22Rv1 (cell line): Measurements from ENCODE around the gene TACR2.

Source experiments
- H3K27ac ChIP-seq: fragments of 450-650 bp; 2 replicates; pipeline ENCODE4 v1.5.1; 2017
- ZFX ChIP-seq: fragments of 450-650 bp; IDR thresholded peaks from 2 replicates; pipeline ENCODE4 v1.6.1; 2017; ENCODE audit warnings: antibody characterized with exemption, borderline replicate concordance
- TF ChIP-seq, protein P1 (sequence below): fragments of 450-650 bp; IDR thresholded peaks from 2 replicates; pipeline ENCODE4 v1.5.1; 2017; ENCODE audit warnings: mild to moderate bottlenecking

TACR2 gene

DNA sequence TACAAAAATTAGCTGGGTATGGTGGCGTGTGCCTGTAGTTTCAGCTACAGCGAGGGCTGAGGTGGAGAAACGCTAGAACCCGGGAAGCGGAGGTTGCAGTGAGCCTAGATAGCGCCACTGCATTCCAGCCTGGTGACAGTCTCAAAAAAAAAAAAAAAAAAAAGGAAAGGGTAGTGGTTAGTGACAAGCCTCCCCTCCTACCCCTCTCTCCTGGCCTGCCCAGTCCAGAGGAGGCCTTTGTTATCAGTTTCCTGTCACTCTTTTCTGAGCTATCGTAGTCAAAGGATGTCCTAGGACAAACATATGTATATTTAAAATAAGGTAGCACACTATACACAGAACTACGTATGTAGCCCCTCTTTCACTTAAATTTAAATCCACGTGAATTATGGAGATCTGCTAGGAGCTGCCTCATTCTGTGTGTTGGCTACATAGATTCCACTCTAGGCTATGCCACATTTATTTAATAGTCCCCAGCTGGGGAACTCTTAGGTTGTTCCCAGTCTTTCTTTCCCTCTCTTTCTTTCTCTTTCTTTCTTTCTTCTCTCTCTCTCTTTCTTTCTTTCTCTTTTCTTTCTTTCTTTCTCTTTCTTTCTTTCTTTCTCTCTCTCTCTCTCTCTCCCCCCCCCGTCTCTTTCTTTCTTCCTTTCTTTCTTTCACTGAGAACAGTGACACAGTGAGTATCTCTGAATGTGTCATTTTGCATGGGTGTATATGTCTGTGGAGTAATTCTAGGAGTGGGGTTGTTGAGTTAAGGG lies 38.5 kb upstream of the TACR2 start:
- TF ChIP-seq, protein P1, sequence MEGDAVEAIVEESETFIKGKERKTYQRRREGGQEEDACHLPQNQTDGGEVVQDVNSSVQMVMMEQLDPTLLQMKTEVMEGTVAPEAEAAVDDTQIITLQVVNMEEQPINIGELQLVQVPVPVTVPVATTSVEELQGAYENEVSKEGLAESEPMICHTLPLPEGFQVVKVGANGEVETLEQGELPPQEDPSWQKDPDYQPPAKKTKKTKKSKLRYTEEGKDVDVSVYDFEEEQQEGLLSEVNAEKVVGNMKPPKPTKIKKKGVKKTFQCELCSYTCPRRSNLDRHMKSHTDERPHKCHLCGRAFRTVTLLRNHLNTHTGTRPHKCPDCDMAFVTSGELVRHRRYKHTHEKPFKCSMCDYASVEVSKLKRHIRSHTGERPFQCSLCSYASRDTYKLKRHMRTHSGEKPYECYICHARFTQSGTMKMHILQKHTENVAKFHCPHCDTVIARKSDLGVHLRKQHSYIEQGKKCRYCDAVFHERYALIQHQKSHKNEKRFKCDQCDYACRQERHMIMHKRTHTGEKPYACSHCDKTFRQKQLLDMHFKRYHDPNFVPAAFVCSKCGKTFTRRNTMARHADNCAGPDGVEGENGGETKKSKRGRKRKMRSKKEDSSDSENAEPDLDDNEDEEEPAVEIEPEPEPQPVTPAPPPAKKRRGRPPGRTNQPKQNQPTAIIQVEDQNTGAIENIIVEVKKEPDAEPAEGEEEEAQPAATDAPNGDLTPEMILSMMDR, result no peak
- TF ChIP-seq ZFX, result no peak
- H3K27ac ChIP-seq, result no peak overlapping the region

DNA sequence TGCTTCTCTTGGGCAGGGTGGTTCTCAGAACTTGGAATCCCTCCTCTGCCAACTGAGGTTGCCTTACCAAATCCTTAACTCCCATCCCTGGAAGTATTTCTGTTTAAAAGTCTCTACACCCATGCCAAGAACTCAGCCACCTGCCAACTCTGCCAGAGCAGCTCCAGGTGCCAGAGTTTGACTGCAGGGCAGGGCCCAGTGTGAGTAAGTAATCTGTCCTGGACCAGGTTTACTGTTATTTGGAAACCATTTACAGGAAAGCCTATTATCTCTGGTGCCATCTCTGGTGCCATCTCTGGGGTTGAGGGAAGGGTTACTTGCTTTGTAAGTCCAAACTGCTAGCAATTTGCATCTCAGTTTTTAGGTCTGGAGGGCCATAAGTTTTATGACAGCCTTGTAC lies 37.1 kb upstream of the TACR2 start:
- H3K27ac ChIP-seq, result peak overlapping the region; percentile 23; the same call in 1 of the 2 replicates
- TF ChIP-seq, protein P1, result no peak
- TF ChIP-seq ZFX, result no peak

DNA sequence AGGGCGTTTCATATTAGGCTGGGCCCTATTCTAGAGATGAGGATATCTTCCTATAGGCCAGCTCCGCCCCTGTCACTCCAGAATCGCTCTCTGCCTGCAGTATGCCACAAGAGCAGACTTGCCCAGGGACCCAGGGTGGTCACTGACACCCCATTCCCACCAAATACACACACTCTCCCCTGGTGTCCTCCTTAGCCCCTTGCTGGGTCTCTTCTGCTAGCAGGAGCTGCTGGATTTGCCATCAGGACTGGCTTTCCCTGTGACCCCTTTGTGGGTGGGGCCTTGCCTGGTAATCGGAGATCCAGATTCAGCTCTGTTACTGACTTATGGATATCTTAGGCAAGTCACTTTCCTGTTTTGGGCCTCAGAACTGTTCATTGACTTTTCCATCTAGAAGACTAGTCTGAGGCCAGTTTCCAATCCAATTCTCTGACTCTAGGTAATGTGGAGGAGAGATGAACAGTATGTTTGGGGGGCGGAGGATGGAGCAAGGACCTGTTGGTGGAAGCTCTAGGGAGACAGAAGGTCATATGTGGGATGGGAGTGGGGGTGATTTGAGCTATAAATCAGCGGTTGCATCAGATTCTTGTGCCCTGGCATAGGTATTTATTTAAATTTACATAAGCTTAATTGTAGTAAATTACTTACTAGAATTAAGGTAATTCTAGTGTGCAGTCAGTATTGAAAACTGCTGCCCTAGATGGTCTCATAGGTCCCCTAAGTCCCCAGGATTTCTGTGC lies 36.1 kb upstream of the TACR2 start:
- no peak overlapping the region for H3K27ac ChIP-seq
- TF ChIP-seq, protein P1, result no peak
- TF ChIP-seq ZFX, result no peak

DNA sequence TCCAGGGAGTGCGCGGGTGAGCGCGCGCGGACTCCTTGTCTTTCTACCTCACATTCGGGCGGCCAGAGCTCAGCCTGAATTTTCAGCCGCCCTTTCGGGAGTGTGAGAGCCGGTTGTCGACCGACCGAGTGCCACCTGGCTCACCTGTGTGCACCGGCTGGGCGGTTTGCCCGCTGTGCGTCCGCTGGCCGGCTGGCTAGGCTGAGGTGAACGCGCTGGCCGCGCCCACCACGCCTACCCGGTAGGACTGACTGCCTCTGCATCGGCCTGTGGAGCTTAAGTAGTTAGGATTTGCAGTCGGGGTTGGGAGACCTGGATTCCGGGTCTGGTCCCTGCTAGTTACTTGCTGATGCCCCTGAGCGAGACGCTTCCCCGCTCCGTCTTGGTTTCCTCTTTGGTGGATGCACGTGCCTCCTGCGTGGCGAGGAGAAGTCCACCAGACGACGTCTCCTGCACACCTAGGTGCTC lies 35.1 kb upstream of the TACR2 start:
- peak overlapping the region; percentile 61 for H3K27ac ChIP-seq
- TF ChIP-seq ZFX, result no peak
- TF ChIP-seq, protein P1, result no peak

DNA sequence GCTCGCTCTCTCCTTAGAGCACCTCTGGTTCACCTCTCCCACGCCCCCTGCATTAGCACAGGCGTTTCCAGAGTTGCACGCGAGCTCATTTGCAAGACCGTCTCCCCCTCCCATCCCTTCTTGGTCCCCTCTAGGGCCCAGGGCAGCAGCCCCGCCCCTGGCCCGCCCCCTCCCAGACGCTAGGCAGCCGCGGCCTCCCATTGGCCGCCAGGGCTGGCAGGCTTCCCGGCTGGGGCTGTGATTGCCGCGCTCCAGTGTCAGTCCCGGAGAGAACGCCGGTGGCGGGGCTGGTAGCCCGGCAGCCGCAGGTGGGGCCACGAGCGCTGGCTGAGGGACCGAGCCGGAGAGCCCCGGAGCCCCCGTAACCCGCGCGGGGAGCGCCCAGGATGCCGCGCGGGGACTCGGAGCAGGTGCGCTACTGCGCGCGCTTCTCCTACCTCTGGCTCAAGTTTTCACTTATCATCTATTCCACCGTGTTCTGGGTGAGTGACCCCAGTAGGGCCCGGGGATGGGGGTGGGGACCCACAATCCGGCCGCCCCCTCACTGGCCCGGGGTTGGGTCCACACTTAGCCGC lies 34.6 kb upstream of the TACR2 start, which contains the start of gene TSPAN15:
Gene TSPAN15 (plus strand): TSS at position 257 of the 575 bp plus-strand sequence. CDS start 130 bp downstream, at position 387.
- no peak for TF ChIP-seq ZFX
- TF ChIP-seq, protein P1, result no peak
- peak within 1 kb of the TSS; percentile 61 for H3K27ac ChIP-seq

DNA sequence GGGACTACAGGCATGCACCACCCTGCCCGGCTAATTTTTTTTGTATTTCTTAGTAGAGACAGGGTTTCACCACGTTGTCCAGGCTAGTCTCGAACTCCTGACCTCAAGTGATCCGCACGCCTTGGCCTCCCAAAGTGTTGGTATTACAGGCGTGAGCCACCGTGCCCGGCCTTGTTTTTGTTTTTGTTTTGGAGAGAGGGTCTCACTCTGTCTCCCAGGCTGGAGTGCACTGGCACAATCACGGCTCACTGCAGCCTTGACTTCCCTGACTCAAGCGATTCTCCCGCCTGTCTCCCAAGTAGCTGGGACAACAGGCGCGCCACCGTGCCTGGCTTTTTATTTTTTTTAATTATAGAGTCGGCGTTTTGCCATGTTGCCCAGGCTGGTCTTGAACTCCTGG lies 33.7 kb upstream of the TACR2 start:
- H3K27ac ChIP-seq, result peak overlapping the region; percentile 61

DNA sequence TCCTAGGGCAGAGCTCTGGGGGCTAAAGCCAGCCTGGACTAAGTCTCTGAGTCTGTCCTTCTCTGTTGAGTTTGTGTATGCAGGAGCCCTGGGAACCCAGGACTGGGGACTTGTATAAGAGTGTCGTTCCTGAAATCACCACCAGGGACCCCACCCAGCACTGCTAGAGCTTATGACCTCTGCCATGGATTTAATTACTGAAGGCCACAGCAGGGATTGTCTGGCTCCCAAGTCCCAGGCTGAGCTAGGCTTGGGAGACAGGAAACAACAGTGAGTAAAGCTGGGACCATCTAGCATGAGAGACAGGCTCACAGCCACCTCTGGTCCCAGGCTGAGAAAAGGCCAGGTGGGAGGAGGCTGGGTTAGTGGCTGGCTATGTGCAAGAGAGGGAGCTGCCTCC lies 33.1 kb upstream of the TACR2 start:
- peak overlapping the region; percentile 61 for H3K27ac ChIP-seq
- no peak for TF ChIP-seq ZFX
- TF ChIP-seq, protein P1, result peak; percentile 72
